HS-27A (cell line): ENCODE data around the gene TMEM235.

Experiments
- DNase-seq: peaks from one replicate; pipeline ENCODE4 v3.0.0-alpha.2; 2012; ENCODE audit warnings: low read depth, missing footprints

The TMEM235 gene

DNA sequence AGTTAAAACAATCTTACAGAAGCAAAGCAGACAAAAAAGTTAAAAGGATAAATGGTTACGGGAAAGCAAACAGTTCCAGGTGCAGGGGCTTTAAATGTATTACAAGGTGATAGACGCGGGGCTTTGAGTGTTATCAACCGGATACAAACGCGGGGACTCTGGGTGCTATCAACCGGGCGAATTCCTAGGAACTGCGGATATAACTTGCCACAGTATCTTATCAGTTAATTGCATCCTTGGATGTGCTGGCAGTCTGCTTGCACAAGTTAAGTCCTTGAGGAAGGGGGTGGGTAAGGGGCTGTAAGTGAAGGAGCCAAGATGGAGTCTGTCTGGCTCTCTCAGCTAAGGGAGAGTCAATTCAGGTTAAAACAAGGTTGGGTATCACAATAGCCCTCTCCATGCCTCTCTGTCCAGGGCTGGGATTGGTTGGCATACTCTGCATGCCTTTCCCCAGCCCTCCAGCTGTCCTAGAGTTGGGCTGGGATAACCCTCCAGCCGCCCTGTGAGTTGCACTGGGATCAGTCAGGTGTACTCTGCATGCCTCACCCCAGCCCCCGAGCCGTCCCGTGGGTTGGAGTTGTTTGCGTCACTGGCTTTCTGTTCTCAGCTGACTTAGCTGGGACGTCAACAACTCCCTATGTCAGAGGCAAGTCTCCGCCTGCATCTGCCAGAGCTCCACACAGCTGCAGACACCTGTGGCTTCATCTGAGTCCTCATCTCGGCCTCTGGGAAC, 40.9 kb downstream of the TMEM235 start:
- DNase-seq, result no peak

DNA sequence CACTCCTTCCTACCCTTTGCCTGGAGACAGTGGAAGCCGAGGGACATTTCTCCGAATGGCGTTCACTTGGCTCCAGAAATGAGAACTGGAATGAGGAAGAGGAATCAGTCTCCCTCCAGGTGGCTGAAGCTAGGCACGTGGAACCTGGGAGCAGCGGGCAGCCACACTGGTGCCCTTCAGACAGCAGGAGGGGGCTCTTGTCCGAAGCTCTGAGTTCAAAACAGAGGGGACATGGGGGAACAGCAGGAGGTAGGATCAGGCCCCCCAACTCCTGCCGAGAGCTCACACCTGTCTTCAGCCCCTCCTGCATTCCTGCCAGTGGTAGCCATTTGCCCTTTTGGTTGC, 41.5 kb downstream of the TMEM235 start:
- DNase-seq, result no peak

DNA sequence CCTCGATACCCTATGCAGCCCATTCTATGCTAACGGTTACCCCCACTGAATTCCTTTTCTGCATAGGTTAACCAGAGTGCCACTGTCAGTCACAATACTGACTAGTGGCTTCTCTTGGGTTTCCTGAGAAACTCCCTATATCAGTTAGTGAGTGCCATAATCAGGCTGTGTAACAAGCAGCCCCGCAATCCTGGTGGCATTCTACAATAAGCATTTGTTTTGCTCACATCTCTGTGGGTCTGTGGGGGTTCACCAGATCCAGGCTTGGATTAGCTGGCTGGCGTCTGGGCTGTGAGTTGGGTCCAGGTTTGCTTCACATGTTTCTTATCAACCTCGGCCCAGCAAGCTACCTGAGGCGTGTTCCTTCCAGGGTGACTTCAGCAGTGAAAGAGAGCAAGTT, 42.4 kb downstream of the TMEM235 start:
- no peak for DNase-seq

DNA sequence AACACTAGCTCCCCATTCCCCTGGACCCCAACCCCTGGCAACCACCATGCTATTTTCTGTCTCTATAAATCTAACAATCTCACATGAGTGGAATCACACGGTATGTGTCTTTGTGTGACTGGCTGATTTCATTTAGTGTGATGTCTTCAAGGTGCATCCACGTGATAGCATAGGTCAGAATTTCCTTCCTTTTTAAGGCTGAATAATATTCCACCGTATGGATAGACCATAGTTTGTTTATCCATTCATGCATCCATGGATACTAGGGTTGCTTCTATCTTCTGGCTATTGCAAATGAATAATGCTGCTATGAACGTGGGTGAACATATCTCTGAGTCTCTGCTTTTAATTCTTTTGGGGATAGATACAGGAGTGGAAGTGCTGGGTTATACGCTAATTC, 43.9 kb downstream of the TMEM235 start:
- DNase-seq, result no peak

DNA sequence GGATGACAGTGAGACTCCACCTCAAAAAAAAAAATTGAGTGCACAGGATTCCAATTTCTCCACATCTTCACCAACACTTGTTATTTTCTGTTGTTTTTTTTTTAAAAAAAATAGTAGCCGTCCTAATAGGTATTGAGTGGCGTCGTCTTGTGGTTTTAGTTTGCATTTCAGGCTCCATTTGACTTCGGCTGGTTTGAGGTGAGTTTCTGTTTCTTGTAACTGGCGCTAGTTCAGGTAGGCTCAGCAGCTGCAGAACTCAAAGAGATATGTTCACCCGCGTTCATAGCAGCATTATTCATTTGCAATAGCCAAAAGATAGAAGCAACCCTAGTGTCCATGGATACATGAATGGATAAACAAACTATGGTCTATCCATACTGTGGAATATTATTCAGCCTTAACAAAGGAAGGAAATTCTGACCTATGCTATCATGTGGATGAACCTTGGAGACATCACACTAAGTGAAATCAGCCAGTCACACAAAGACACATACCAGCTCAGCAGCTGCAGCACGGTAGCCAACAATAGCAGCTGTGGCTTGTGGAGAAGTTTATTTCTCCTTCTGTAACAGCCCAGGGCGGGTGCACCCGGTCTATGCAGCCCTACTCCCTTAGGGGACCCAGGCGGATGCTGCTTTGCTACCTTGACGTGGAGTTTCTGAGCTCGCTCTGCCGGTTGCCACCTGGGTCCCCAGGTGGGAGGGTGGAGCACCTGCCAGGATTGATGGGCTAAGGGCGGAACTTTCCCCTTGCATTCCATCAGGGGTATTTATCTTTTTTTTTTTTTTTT, 44.9 kb downstream of the TMEM235 start:
- DNase-seq, result no peak

DNA sequence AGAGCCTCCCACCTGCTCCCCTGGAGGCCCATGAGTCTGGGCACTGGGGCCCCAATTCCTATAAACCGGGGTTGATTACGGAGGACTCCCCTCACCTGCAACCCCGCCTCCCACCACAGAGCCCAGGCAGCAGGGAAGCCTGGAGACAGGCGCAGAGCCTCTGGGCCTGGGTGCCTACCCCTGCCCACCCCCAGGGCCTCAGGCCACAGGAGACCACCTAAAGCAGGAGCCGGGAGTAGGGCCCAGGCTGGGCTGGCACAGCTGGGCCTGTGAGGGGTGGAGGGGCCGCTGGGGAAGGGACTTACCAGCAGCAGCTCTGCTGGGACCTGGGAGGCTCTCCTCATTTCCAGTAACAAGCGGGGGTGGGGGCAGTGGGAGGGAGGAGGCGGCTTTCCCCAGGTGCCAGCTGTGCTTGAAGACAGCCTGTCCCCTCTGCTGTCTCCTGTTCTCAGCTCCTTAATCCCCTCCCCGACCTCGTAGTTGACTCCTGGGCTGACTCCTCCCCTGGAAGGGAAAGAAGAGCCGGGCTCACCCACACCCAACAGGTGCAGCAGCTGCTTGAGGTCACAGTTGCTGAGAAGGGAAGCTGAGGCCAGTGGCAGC, 46.8 kb downstream of the TMEM235 start:
- no peak for DNase-seq

DNA sequence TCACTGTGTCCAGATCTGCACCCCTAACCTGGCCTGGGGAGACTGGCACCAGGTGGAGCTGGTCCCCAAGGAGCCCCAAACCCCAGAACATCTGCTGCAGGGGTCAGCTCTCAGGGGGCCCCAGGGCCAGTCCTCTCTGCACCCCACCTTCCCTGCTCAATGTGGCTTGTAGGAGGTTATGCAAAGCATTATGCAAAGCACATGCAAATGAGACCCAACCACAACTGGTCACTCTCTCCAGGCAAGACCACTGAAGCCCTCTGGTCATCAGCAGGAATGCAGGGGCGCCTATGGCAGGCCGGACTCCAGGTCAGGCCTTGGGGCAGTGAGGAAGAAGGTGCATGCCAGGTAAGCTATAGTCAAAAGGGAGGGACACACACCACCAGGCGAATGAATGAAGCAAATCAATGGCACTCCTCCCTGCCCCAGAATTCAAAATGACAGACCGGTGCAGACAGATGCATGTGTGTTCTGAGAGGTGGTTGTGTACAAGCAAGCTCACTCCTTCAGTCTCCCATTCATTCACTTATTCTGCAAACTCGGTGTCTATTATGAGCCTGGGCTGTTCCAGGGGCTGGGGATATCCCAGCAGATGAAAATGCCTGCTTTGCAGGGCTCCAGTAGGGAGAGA, 48.0 kb downstream of the TMEM235 start:
- DNase-seq, result no peak

DNA sequence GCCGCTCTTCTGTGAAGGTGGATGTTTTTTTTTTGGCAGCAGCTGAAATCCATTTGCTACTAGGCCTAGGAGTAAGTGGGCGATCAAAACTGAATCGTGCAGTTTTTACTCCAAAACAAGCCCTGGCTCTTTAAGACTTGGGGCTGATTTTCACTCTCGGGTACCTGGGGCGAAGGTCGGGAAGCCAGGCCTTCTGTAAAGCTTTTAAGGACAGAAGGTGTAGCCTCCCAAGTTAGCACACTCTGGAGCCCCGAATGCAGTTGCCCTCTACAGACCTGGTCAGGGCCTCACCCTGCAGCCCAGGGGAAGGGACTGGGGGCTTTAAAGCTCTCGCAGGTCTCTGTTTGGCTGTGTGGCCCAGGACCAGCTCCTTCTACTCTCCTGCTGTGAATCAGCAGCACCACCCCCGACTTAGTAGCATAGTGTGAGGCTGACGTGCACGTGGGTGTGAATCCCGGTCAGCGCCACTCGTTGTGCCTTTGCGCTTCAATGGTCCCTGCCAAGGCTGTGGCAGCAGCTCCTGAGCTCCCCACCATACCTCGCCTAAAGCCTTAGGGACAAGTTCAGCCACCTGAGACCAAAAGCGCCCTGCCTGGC, 49.9 kb downstream of the TMEM235 start:
- no peak for DNase-seq

DNA sequence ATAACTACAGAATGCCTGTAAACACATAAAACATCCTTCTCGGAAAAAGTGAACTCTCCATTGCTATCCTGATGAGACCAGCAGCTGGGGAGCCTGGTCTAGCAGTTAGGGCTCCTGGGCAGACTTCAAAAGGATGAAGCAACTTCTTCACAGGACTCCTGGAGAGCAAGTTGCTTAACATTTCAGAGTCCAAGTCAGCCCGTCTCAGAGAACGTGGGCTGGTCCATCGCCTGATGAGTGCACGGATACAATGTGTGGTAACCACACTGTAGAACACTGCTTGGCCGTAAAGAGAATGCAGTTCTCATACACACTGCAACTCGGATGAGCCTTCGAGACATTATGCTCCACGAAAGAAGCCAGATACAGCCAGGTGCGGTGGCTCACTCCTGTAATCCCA, 52.7 kb downstream of the TMEM235 start:
- no peak for DNase-seq

DNA sequence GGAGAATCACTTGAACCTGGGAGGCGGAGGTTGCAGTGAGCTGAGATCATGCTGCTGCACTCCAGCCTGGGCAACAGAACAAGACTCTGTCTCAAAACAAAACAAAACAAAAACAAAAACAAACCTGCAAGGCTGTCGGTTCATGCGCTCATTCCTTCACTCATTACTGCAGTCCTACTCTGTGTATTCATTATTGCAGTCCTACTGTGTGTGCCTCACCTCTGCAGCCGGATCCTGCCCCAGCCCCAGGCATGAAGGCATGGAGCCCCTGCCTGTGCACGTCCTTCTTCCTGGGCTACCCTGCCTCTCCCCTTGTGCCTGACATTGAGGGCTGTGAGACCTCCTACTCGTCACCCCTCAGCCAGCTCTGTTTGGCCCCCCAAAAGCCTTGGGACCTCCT, 57.6 kb downstream of the TMEM235 start:
- no peak for DNase-seq

DNA sequence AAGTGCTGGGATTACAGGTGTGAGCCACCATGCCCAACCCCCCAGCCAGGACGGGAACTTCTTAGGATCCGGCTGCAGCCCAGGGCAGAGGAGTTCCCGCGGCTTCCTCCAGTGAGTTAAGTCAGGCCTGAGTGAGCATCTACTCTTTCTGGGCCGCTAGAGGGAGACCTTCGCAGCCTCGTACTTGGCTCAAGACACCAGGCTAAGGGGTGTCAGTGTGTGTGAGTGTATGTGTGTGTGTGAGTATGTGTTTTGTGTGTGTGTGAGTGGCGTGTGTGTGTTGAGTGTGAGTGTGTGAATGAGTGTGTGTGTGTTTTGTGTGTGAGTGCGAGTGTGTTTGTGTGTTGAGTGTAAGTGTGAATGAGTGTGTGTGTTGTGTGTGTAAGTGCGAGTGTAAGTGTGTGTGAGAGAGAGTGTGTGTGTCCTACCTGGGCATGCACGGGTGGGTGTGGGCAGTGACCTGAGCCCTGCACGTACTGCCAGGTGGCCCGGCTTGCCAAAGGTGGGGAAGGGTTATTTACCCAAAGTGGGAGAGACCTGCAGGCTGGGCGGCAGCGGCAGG, 58.5 kb downstream of the TMEM235 start:
- DNase-seq, result no peak
